Measurements from ENCODE around the gene MARCHF4.
"Not testable (repeated sequence)": the region's sequence is repeated elsewhere in the genome, so short reads cannot be mapped to it uniquely, and the experiment has no call there.

Gene MARCHF4

DNA sequence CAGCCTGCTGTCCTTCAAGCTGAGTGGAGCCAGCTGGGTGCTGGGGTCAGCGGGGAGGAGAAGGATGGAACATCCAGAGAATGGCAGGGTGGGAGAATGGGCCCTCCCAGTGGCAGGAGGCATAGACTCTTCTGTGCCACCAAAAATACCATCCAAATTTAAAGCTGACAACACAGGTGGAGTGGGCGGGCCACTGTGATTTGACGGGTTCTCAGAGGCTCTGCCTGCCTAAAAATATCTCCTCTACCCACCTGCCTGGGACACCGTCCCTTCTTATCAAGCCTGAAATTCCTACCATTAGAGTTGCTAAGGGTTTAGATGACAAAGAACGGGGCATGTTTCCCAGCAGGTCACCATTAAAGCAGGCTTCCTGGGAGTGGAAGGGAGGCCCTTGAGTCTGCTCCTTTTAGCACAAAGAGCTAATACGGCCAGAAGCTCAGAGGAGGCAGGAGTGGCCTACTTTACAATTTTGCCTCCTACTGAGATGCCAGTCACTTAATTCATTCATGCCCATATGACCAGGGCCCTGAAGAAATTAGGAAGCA, 19.8 kb upstream of the MARCHF4 start:
- DNase-seq (ENCODE audit: low spot score) = no peak

DNA sequence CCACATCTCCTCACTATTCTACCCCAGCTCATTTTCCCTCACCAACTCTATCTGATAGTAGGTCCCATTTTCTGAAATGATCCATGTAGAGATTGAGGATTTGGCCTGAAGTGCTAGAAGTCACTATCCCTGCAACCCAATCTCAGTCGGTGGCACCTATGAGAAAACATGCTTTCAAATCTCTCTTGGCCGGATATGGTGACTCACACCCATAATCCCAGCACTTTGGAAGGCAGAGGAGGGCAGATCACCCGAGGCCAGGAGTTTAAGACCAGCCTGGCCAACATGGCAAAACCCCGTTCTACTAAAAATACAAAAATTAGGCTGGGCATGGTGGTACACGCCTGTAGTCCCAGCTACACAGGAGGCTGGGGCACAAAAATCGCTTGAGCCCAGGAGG, 19.1 kb upstream of the MARCHF4 start:
- no peak for DNase-seq (ENCODE audit: low spot score)

DNA sequence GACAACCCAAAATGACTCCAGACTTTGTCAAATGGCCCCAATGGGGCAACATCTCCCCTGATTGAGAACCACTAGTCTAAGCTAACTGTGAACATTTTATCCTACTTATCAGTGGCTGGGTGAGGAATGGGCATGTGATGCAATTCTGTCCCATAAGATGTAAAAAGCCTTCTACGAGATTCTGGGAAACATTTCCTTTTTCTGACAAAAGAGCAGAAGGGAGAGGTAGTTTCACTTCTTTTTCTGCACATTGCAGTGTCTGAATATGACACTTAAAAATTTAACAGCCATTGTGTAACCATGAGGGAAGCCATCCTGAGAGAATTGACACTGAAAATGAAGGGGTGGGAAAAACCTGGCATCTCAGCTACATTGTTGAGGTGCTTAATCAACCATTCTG, 17.3 kb upstream of the MARCHF4 start:
- DNase-seq (ENCODE audit: low spot score) = no peak

DNA sequence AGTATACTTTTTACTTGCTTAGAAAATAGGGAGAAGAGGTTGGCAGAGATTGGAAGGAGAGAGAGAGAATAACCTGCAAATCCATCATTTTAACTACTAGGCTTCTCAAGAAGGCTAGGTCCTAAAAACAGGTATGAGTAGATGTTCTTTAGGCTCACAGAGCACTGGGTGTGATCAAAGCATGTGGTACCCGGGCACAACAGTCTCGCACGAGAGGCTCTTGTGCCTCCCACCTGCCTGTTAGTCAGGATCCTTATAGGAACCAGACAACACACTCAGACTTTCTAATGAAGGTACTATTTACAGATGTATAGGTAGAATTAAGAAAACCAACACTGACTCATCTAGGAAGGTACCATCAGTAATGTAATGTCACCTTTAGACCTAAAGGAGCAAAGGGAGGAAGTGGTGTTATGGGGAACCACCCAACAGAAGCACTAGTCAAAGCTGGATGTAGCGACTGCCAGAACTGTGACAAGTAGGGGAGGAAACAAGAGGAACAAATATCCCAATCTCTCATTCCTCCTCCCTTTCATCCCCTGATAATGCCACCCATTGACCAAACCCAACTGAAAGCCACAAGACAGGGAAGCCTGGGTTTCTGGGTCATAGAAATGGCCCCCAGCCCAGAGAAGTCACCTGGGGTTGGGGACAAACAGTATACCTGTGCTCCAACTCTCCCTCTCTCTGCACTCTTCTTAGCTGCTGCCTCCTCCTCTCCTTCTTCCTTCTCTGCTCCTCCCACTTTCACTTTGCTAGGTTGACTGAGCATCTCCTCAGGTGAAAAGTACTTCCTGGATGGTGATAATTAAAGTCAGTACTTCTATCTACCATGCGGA, 16.0 kb upstream of the MARCHF4 start:
- DNase-seq (ENCODE audit: low spot score) = no peak

DNA sequence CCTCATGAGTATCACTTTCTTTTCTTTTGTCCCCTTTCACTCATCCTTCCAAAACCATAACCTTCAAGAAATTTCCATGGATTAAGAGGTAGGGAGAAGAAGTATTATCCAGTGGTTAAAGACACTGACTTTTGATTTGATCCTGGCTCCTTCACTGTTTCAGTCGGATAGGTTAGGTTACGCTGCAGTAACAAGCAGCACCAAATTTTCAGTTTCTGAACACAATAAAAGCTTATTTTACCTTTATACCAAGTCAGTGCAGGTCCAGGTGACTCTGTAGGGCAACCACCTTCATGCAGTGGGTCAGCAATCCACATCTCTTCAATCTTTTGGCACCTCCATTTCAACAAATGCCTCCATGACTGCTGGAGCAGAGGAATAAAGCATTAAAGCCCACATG, 15.0 kb upstream of the MARCHF4 start:
- no peak for DNase-seq (ENCODE audit: low spot score)

DNA sequence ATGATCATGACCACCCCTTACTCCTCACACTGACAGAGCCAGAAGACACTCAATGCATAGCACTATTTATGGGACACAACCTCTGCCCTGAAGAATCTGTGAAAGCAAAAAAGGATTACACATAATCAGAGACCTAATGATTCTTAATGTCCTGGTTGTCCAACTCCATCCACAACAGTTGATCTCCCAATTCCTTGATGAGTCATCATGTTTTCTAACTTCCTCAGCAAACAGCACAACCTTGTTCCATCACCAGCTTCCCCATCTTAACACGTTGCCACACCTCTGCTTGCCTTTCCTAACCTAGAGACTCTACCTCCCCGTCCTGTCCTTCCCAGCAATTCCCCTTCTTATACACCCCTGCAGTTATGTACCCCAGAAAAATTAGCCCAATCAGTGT, 13.2 kb upstream of the MARCHF4 start:
- no peak for DNase-seq (ENCODE audit: low spot score)

DNA sequence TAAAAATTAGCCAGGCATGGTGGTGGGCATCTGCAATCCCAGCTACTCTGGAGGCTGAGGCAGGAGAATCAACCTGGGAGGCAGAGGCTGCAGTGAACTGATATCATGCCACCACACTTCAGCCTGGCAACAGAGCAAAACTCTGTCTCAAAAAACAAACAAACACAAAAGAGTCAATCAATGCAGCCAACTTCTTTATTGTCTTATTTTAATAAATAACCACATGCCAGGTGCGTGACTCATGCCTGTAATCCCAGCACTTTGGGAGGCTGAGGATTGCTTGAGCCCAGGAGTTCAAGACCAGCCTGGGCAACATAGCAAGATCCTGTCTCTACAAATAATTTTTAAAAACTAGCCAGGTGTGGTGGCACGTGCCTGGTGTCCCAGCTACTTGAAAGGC, 12.1 kb upstream of the MARCHF4 start:
- not testable (repeated sequence) for DNase-seq (ENCODE audit: low spot score)

DNA sequence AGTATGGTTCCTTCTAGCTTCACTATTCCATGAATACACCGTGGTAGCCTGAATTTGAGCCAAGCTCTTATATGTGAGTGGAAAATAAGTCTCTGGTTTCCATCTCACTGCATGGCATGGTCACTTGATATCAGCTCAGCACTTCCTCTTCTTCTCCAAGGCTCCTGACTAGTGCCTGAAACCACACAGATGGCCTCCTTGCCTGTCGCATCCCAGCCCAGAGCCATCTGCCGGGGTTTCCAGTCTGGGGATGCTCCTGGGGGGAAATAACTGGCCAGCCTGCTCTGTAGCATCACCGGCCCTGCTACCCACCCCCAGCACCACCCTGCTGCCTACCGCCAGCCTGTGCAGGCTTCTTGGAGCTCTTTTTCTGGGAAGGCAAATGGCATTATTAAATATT, 7.7 kb upstream of the MARCHF4 start:
- no peak for DNase-seq (ENCODE audit: low spot score)

DNA sequence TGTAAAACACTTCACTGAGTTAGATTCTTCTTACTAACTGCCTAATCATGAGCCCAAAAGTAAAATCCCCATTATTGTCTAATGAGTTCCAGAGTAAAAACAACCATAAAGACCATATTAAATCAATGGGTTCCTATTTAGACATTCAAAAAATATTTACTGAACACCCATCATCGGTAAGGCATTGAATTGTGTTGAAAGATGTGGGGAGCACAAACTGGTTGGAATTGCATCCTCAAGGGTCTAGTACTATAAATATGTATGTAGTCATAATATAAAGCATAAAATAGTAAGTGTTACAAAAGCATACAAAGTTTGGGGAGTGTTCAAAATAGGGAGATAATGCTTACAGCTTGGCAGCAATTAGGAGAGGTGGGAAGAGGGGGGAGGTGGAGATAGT, 3.0 kb upstream of the MARCHF4 start:
- DNase-seq (ENCODE audit: low spot score) = no peak

DNA sequence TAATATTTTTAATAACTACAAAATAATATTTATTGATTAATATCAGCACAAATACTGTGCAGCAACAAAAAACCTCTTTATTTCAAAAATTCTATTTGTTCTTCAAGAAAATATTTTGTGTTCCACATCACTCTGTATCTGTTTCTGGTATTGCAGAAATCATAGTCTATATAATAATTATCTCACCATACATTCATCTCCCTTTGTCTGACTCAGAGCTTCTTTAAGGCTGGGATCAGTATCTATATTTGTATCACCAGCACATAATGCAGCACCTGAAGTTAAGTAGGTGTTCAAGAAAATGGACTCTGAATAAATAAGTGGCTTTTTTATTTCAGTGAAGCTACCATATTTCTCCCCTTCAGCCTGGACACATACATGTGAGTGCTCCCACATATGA, 1.6 kb upstream of the MARCHF4 start:
- no peak for DNase-seq (ENCODE audit: low spot score)

DNA sequence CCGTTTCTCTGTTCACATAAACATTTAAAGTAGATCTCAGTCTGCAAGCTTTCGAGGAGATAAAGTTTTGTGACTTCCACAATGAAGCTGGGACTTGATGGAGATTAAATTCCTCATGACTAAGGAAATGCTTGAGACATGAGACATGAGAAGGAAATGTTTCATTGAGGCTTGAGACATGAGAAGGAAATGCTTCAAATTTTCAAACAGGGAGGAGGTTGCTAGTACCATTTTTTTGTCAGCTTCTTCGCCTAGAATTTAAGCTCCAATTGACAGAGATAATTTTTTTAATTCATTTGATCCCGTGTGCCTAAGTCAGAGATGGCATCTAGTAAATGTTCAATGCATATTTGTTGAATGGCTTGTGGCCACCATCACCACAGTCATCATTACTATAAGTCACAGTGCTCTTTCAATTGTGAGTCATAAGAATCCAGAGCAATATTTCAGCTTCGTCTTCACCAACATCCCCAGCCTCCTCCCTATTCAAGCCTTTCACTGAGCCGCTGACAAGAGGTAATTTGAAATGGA, 543 bp upstream of the MARCHF4 start:
- no peak for DNase-seq (ENCODE audit: low spot score)

DNA sequence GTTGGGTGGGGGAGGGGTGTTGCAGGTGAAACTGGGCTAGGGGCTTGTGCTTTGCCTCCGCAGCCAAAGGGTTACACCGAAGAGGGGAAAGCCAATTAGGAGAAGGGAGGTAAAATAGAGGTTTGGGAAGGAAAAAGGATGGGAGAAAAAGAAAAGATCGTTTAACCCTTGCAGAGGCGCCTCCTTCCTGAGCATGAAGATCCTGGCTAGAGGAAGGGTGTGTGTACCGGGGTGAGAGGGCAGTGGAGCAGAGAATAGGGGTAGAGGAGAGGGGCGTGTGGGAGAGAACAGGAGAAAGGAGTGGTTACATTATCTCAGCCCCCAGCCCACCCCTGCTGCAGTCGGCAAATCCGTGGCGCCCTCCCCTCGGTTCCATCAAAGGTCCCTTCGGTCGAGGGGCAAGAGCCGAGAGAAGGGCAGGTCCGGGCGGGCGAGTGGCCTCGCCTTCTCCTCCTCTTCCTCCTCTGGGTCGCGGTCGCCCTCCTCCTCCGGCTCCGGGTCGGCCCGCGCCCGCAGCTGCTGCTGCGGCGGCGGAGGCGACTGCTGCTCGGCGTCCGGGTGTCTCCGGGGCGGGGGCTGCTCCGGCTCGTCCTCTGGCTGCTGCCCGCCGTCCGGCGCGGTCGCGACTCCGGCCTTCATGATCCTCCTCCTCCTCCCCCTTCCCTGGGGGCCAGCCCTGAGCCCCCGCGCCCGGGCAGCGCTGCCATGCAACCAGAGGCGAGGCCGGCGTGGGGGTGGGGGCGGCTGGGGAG, 1.1 kb downstream of the MARCHF4 start:
- DNase-seq (ENCODE audit: low spot score) = no peak

DNA sequence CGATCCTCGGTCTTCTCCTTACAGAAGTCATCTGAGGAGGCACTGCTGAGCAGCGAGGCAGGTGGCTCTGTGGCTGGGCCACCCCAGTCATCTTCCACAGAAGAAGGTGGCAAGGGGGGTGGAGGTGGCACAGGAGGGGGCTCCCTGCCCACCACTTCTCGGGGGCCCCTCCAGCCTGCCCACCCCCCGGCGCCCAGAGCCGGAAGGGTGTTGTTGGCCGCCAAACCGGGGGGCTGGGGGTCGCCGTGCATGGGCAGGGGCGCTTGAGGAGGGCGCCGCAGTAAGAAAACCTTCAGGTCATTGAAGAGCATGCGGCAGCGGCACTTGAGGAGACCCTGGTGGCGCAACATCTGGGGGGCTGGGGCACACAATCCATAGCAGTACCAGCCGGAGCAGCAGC, 2.5 kb downstream of the MARCHF4 start:
- DNase-seq (ENCODE audit: low spot score) = no peak

DNA sequence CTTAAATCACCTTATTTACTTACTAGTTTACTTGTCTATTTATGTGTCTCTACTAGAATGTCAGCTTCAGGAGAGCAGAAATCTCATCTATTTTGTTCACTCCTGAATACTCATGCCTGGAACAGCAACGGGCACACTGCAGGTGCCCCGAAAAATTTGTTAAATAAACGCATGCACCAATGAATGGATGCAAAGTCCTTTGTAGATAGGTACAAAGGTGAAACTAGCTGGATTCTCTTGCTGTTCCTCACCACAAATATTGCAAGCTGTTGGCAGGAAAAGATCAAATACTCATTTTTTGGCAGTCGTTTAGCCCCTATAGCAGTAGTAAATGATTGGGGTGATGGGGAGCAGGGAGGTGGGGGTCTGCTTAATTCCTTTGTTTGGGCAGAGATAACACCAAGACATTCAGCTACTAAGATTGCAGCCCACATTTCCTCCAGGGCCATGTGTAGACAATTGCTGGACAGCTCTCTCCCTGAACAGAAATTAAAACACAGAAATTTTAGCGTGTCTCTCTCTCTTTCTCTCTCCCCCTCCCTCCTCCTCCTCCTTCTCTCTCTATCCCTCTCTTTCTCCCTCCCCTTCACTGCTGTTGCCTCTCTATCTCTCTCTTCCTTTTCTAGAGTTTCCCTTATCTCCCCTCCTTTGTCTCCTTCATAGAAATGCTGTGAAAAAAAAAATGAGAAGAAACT, 5.4 kb downstream of the MARCHF4 start:
- no peak for DNase-seq (ENCODE audit: low spot score)

DNA sequence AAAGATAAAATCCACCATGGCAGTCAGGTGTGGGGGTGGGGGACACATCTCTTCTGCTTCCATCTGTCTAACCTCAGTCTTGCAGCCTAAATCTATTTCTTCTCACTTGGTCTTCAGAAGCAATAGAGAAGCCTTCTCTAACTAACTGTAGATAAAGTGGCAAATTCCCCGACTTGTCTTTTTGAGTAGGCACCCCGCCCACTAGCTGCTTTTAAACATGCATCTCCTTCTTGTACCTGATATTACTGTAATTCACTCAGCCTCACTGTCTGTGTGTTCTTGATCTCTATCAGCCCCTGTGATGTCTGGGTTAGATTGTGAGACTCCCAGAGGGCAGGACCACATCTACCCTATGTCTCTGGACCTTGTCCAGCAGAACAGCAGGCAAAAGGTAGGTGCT, 6.8 kb downstream of the MARCHF4 start:
- DNase-seq (ENCODE audit: low spot score) = no peak

DNA sequence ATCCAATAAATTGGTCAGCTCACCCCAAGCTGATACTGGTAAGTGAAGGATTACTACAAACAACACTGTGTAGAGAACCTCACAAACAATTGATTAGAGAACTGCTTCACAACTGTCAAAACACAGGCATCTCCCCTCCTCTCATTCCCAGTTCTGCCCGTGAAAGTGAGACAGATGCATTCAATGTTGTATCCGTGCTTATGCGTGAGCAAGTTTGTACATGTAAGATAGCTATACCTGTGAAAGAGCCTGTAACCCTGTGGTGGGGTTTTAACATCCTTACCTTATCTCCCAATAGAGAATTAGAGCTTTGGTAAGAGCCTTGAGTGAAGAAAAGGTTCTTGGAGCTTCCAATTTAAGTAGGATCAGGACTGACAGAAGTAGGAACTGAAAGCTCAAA, 9.1 kb downstream of the MARCHF4 start:
- DNase-seq (ENCODE audit: low spot score) = no peak

DNA sequence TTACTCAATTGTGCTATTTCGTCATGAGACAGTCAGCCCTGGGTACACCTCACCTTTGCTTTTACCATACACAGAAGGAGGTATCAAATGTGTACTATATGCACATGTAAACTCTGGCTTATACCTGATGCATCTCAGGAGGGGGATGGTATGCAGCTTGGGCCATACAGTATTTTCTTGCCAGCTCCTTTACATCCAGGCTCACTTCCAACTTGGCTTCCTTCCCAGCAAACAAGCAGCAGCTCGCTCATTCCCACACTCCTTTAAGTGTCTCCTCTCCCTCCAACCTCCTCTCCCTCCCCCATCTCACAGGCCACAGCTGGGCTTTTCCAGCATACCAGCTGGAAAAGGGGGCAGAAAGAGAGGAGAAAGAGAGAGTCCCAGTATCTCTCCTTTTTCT, 9.6 kb downstream of the MARCHF4 start:
- DNase-seq (ENCODE audit: low spot score) = no peak

DNA sequence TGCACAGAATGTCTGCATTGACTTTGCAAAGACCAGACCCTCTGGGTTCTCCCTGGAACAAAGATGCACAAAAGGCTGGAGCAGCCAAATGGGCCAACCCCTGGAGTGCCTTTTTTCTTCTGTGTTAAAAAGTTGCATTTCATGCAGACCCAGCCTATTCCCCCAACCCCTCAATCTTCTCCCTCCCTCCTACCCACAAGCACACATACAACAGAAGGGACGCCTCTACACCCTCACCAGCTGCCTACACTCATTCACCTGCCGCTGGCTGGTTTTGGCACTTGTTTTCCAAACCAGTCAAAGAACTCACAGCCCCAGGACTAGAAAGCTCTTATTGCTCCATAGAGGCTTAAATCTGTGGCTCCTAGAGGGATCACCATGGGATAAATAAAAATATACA, 16.6 kb downstream of the MARCHF4 start:
- no peak for DNase-seq (ENCODE audit: low spot score)

DNA sequence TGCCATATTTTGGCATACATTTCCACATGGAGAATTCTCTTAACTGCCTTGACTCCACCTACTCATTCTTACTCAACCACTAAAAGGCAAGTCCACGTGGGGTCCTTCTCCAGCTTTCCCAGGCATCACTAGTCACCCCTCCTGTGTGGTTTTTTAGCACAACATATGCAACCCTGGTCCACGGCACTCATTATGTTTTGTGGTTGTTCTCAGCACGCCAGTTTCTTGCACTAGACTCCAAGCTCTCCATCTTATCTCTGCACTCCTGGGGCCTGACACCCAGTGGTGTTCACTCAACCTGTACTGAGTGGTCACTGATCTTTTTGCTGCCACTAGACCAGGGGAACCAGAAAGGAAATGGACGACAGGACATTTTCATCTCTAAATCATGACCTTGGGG, 18.0 kb downstream of the MARCHF4 start:
- no peak for DNase-seq (ENCODE audit: low spot score)

DNA sequence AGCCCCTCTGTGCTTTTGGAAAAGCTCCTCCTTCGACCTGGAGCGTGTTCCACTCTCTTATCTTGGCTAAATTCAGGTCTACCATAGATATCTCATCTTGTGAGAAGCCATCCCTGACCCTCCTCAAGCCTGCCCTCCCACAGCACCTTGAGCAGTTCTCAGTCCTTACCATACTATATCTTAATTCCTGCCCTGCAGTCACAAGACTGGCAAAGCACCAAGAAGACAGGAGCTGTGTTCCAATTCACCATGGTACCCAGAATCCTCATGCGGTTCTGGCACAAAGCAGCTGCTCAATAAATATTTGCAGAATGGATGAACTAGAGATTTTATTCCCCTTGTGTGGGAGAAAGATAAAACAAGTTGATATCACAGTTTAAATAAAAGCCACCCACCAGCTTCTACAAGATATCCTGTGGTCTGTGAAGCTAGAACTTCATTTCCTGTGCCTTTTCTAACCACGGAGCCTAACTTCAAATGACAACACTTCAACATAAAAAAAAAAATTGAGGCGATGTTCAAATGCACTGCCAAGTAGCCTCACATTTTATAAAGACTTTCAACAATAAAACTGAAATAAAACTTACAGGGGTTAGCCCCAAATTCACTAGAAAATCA, 19.5 kb downstream of the MARCHF4 start:
- DNase-seq (ENCODE audit: low spot score) = no peak

DNA sequence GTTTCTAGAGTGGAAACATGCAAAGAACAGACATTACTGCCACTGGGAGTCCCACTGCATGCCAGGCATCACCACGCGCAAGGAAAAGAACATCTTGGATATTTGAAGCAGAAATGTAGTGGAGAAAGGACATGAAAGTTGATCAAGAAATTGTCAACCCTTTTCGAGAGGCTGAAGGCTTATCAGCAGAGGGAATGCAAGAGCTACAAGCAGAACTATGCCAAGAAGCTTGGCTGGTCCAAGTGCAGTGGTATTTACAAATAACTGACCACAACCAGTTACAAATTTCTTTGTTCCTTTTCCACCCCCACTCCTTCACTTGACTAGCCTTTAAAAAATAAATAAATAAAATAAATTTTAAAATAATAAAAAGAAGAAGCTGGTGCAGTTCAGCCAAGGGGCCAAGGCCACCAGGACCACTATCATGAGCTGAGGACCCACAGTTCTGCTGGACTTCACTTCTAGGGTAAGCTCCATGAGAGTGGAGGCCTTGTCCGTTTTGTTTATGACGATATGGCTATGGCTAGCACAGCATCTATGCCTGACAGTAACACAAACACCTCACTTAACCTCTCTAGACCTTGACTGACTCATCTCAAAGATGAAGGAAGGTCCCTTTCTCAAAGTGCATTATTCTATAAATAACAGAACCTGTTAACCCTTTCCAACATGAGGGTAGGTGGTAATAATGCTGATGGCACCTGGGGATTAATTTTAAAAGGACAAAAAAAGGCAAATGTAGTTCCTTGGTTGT, 20.9 kb downstream of the MARCHF4 start:
- DNase-seq (ENCODE audit: low spot score) = no peak
